ENCODE results near the gene ERICH6.

The ERICH6 gene

DNA sequence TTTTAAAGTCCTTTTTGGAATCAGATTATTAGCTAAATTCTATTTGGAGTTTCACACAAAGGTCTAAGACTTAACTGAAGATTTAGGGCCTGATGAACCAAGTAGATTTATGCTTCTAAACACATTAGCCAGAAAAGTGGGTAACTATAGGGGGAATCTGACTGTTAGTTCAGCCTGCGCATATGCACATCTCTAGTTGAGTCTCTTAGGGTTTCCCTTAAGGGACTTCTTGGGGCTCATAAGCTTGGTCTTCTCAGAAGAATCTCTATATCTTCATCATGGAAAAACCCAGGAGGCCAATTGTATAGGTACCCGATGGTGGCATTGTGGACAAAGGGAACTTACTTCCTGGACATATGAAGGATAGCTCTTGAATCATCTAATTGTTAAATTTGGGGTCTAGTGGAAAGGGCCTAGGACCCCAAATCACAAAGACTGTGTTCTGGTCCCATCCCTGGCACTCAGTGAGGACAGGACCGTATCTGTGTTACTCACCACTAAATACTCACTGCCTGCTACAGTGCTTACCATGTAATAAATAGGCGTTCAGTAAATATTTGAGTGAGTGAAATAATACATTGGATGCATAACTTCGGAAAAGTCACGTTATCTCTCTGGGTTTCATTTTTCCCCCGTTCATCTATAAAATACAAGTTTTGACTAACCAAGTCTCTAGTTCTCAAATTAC, 83.6 kb downstream of the ERICH6 start:
- no peak for DNase-seq (ENCODE audit: low read depth in 2 of 3, low spot score in 2 of 3)

DNA sequence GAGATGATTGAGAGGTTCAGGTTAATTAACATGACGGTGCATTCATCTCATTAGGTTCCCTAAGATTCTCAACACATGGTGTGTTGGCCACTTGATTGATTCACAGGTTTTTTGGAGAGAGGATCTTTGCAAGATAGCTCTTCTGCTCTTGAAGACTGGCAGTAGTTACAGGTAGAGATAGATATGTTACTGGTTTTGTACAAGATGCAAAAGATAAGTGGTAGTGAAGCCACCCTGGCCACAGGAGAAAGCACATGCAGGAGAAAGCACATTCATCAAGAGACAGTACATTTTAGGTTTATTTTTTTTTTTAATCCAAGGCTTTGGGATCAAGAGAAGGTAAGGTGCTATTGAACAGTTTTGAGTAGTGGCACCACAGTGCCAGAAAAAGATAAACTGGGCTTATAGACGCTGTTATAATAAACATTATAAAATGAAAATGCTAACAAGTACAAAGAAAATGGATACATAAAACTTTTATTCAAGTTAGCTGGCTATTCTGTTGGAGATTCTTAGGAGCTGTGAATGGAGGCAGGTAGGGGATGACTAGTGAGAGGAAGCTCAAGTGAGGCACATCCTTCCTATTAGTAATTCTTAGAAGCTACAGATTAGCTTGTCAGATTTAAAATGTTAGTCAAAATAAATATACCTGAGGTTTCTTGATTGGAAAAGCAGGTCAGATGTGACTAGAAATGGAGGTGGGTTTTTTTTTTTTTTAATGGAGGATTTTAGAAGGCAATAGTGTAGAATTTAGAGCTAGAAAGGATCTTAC, 89.8 kb downstream of the ERICH6 start:
- DNase-seq (ENCODE audit: low read depth in 2 of 3, low spot score in 2 of 3) = no peak

- no peak for DNase-seq (ENCODE audit: low read depth in 2 of 3, low spot score in 2 of 3)
Observed at GRCh38 chr3:150613034-150613433, 90.7 kb downstream of the ERICH6 start.

GRCh38 chr3:150612494-150612893, 91.2 kb downstream of the ERICH6 start:
- no peak for DNase-seq (ENCODE audit: low read depth in 2 of 3, low spot score in 2 of 3)

DNA sequence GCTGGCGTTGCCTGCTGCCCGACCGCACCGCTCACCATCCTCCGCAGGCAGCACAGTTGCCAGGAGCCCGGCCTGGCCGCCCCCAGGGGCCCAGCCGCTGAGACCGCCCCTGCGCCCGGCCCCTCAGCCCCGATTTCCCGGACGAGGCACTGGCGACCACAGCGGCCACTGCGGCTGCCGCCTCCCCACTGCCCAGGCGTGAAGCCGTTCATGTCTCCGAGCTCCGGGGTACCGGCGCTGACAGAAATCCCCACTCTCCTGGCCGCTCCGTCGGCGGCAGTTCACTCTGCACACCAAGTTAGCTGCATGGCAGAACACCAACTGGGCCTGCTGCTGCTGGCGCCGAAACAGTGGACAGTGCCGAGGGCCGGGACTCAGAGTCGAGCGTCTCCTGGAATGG, 92.1 kb downstream of the ERICH6 start:
- no peak for DNase-seq (ENCODE audit: low read depth in 2 of 3, low spot score in 2 of 3)

GRCh38 chr3:150610785-150611184, 92.9 kb downstream of the ERICH6 start:
- DNase-seq (ENCODE audit: low read depth in 2 of 3, low spot score in 2 of 3) = no peak

DNA sequence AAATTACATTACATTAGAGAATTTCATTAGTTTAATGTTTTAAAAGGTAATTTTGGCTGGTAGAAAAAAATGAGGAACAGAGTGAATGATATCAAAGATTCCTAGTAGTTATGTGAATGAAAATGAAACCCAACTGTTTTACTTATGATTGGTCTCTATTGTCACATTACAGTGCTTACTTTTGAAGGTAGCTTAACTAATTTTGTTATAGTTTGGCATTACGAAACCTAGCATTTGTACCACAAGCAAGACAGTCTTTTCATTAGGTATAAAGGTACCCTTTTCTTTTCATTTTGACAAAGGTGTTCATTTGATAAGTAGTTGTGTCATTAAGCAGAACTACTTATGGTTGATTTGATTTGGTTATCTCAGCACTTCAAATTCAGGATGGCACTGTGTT, 93.7 kb downstream of the ERICH6 start:
- no peak for DNase-seq (ENCODE audit: low read depth in 2 of 3, low spot score in 2 of 3)
